Measurements from ENCODE around the gene KCNJ3. TPM values are rescaled to one million over a fixed set of nuclear protein-coding genes. Genes with fewer than 3 reads are reported as not detected.

KCNJ3 gene
- total and polyA plus RNA-seq, 2 donors (not counting 1 experiment from before 2014, with no cell fraction given): not detected

- H2AFZ ChIP-seq (ENCODE audit: low read length): no peak overlapping the region
- no peaks in the 10 kb centered on the region for H4K20me1 ChIP-seq (ENCODE audit: control insufficient read depth, extremely low read depth, insufficient read depth, low read length)
- no peaks in the 10 kb centered on the region for H3K79me2 ChIP-seq (ENCODE audit: control insufficient read depth, insufficient read depth, low read length)
- no peak for DNase-seq (ENCODE audit: low read depth in 2 of 2)
- H3K4me2 ChIP-seq (ENCODE audit: extremely low read depth, insufficient read depth, low read length): no peak overlapping the region
- no peak overlapping the region for H3K9ac ChIP-seq (ENCODE audit: insufficient read depth, low read length)
- H3K36me3 ChIP-seq (ENCODE audit: control insufficient read depth, insufficient read depth, low read length): no peaks in the 10 kb centered on the region
- no peak overlapping the region for H3K4me3 ChIP-seq (replicated peaks in 1 of 4; ENCODE audit: control extremely low read depth in 1 of 4, insufficient read depth in 1 of 4, low read depth in 3 of 4, low read length in 4 of 4)
- no peaks in the 10 kb centered on the region for H3K4me1 ChIP-seq (ENCODE audit: control insufficient read depth, extremely low read depth, insufficient read depth, low read length)
- H3K27ac ChIP-seq (ENCODE audit: insufficient read depth, low read length): no peak overlapping the region
- H3K27me3 ChIP-seq (ENCODE audit: control insufficient read depth, insufficient read depth, low read length): no peaks in the 10 kb centered on the region
- no peak for TF ChIP-seq CTCF (conservative IDR thresholded peaks at IDR 0.05 in 1 of 2, IDR thresholded peaks at IDR 0.05 in 1 of 2; ENCODE audit: low read depth in 1 of 2, low read length in 2 of 2)
- TF ChIP-seq EZH2 (IDR thresholded peaks at IDR 0.05; ENCODE audit: low read length, missing control alignments): no peak
- H3K9me3 ChIP-seq (ENCODE audit: control insufficient read depth, insufficient read depth, low read depth, low read length): no peaks in the 10 kb centered on the region
These were observed 106.0 kb downstream of the KCNJ3 start for GRCh38 chr2:154804451-154804850.

GRCh38 chr2:154813636-154814035, 115.1 kb downstream of the KCNJ3 start:
- Histone ChIP-seq H2AFZ (ENCODE audit: low read length) (no peak overlapping the region), H3K9me3 (ENCODE audit: control insufficient read depth, insufficient read depth, low read depth, low read length) (no peaks in the 10 kb centered on the region), H4K20me1 (ENCODE audit: control insufficient read depth, extremely low read depth, insufficient read depth, low read length) (no peaks in the 10 kb centered on the region), H3K36me3 (ENCODE audit: control insufficient read depth, insufficient read depth, low read length) (no peaks in the 10 kb centered on the region), H3K27ac (ENCODE audit: insufficient read depth, low read length) (no peak overlapping the region), H3K9ac (ENCODE audit: insufficient read depth, low read length) (no peak overlapping the region), H3K79me2 (ENCODE audit: control insufficient read depth, insufficient read depth, low read length) (no peaks in the 10 kb centered on the region), H3K4me2 (ENCODE audit: extremely low read depth, insufficient read depth, low read length) (no peak overlapping the region), H3K27me3 (ENCODE audit: control insufficient read depth, insufficient read depth, low read length) (no peaks in the 10 kb centered on the region), H3K4me1 (ENCODE audit: control insufficient read depth, extremely low read depth, insufficient read depth, low read length) (no peaks in the 10 kb centered on the region), H3K4me3 (replicated peaks in 1 of 4; ENCODE audit: control extremely low read depth in 1 of 4, insufficient read depth in 1 of 4, low read depth in 3 of 4, low read length in 4 of 4) (no peak overlapping the region)
- TF ChIP-seq EZH2 (IDR thresholded peaks at IDR 0.05; ENCODE audit: low read length, missing control alignments) (no peak), CTCF (conservative IDR thresholded peaks at IDR 0.05 in 1 of 2, IDR thresholded peaks at IDR 0.05 in 1 of 2; ENCODE audit: low read depth in 1 of 2, low read length in 2 of 2) (no peak)
- DNase-seq (ENCODE audit: low read depth in 2 of 2): no peak

GRCh38 chr2:154814856-154815255, 116.4 kb downstream of the KCNJ3 start:
- no peaks in the 10 kb centered on the region for H3K27me3 ChIP-seq (ENCODE audit: control insufficient read depth, insufficient read depth, low read length)
- no peaks in the 10 kb centered on the region for H4K20me1 ChIP-seq (ENCODE audit: control insufficient read depth, extremely low read depth, insufficient read depth, low read length)
- no peak overlapping the region for H3K4me2 ChIP-seq (ENCODE audit: extremely low read depth, insufficient read depth, low read length)
- H3K36me3 ChIP-seq (ENCODE audit: control insufficient read depth, insufficient read depth, low read length): no peaks in the 10 kb centered on the region
- no peak overlapping the region for H3K9ac ChIP-seq (ENCODE audit: insufficient read depth, low read length)
- H3K4me1 ChIP-seq (ENCODE audit: control insufficient read depth, extremely low read depth, insufficient read depth, low read length): no peaks in the 10 kb centered on the region
- no peak for TF ChIP-seq CTCF (conservative IDR thresholded peaks at IDR 0.05 in 1 of 2, IDR thresholded peaks at IDR 0.05 in 1 of 2; ENCODE audit: low read depth in 1 of 2, low read length in 2 of 2)
- no peak for DNase-seq (ENCODE audit: low read depth in 2 of 2)
- no peaks in the 10 kb centered on the region for H3K9me3 ChIP-seq (ENCODE audit: control insufficient read depth, insufficient read depth, low read depth, low read length)
- H3K4me3 ChIP-seq (replicated peaks in 1 of 4; ENCODE audit: control extremely low read depth in 1 of 4, insufficient read depth in 1 of 4, low read depth in 3 of 4, low read length in 4 of 4): no peak overlapping the region
- H3K79me2 ChIP-seq (ENCODE audit: control insufficient read depth, insufficient read depth, low read length): no peaks in the 10 kb centered on the region
- H2AFZ ChIP-seq (ENCODE audit: low read length): no peak overlapping the region
- no peak overlapping the region for H3K27ac ChIP-seq (ENCODE audit: insufficient read depth, low read length)

All from fibroblast of lung (primary cell).